Panc1 (cell line): ENCODE measurements around the gene ZDHHC1. TPM values are rescaled to one million over a fixed set of nuclear protein-coding genes. Genes with fewer than 3 reads are reported as not detected.

Experiments
- ATAC-seq: fragments of 200-7000 bp; cut with Tn5 transposase; 2 replicates; pipeline ENCODE4 v1.9.1; 2020; ENCODE audit warnings: mild to moderate bottlenecking, moderate library complexity
- Bru-seq: library from RNA; stranded (reverse); fragments of 400-500 nt; gene quantifications from one replicate; lab custom pipeline; 2021; lab: Mats Ljungman, UMichigan
- BruChase-seq, 2 experiments: library from RNA; stranded (reverse); fragments of 400-500 nt; gene quantifications; one replicate each; lab custom pipeline; 2021; lab: Mats Ljungman, UMichigan
- BruUV-seq: library from RNA; stranded (reverse); fragments of 400-500 nt; replicated peaks from 2 replicates; lab custom pipeline; 2021; lab: Mats Ljungman, UMichigan
- CTCF ChIA-PET: fragments of 300-600 bp; sonication (Branson Sonifier 250); formaldehyde crosslinking; loops from one replicate; lab custom pipeline; 2022; ENCODE audit warnings: antibody characterized with exemption; lab: Charles Lee
- POLR2A ChIA-PET: fragments of 300-600 bp; sonication (Branson Sonifier 250); formaldehyde crosslinking; loops from one replicate; lab custom pipeline; 2022; ENCODE audit warnings: antibody characterized with exemption; lab: Charles Lee
- DNase-seq: peaks from one replicate; pipeline ENCODE4 v3.0.0-alpha.2; 2010; ENCODE audit warnings: low read depth, low spot score
- H3K27ac ChIP-seq: 2 replicates; pipeline ENCODE4 v1.5.1; 2011; ENCODE audit warnings: mild to moderate bottlenecking, low read length, inconsistent platforms
- H3K27me3 ChIP-seq: fragments of 200-500 bp; sonication (Bioruptor generic); 2 replicates; pipeline ENCODE4 v1.6.0; 2014; ENCODE audit warnings: low read length, inconsistent platforms; ENCODE audit not compliant: control insufficient read depth, insufficient read depth
- H3K36me3 ChIP-seq: fragments of 200-500 bp; sonication (Bioruptor generic); 2 replicates; pipeline ENCODE4 v1.5.1; 2014; ENCODE audit warnings: inconsistent platforms, mild to moderate bottlenecking, low read length, moderate library complexity; ENCODE audit not compliant: control insufficient read depth, insufficient read depth
- H3K4me1 ChIP-seq: 2 replicates; pipeline ENCODE4 v1.5.1; 2011; ENCODE audit warnings: inconsistent platforms, mild to moderate bottlenecking, low read length, moderate library complexity; ENCODE audit not compliant: control insufficient read depth, insufficient read depth
- H3K4me3 ChIP-seq, 2 experiments: 2 replicates each; pipeline ENCODE4 v1.5.1; 2011 to 2012; ENCODE audit warnings: low read depth in 2 of 2, low read length in 2 of 2, mild to moderate bottlenecking in 2 of 2, inconsistent platforms in 1 of 2, moderate library complexity in 1 of 2
- H3K9me3 ChIP-seq: fragments of 200-500 bp; sonication (Bioruptor generic); 2 replicates; pipeline ENCODE4 v1.5.1; 2014; ENCODE audit warnings: low read depth, mild to moderate bottlenecking, inconsistent platforms, low read length, moderate library complexity; ENCODE audit not compliant: control insufficient read depth, insufficient read depth
- CTCF ChIP-seq: fragments of 450-650 bp; IDR thresholded peaks from 2 replicates; pipeline ENCODE4 v1.5.1; 2017; ENCODE audit warnings: mild to moderate bottlenecking
- POLR2AphosphoS5 ChIP-seq: IDR thresholded peaks from 2 replicates; pipeline ENCODE4 v1.6.1; 2012; ENCODE audit warnings: mild to moderate bottlenecking, low read depth, low read length, moderate library complexity
- REST ChIP-seq, 2 experiments: IDR thresholded peaks; 2 replicates each; pipeline ENCODE4 v1.6.1; 2011 to 2012; ENCODE audit warnings: low read depth in 2 of 2, control low read depth in 1 of 2, low read length in 1 of 2, mild to moderate bottlenecking in 1 of 2, moderate library complexity in 1 of 2; ENCODE audit not compliant: insufficient read depth in 1 of 2
- SIN3A ChIP-seq: IDR thresholded peaks from 2 replicates; pipeline ENCODE4 v1.6.1; 2012; ENCODE audit warnings: low read depth, mild to moderate bottlenecking, low read length, moderate library complexity, borderline replicate concordance; ENCODE audit not compliant: insufficient read depth
- TCF7L2 ChIP-seq: IDR thresholded peaks from 2 replicates; pipeline ENCODE4 v1.6.1; 2011; ENCODE audit warnings: mild to moderate bottlenecking, low read depth, low read length, inconsistent platforms
- in situ Hi-C: cut with HindIII; loops from 2 replicates; pipeline ENCODE4 v1.10.0; 2016; ENCODE audit warnings: low sequenced_read_pairs, low pct_unique_long_range_greater_than_20kb
- intact Hi-C: fragments of 100-400 bp; cut with micrococcal nuclease; formaldehyde crosslinking; loops from one replicate; pipeline ENCODE4 v1.10.0; 2022; ENCODE audit not compliant: unreplicated experiment
- long read RNA-seq: library from polyadenylated mRNA; unstranded; transcript quantifications from one replicate; pipeline ENCODE4 v2.0.0, GENCODE V29; 2021; ENCODE audit not compliant: unreplicated experiment
- polyA plus RNA-seq: library from polyadenylated mRNA; unstranded; fragments of >200 nt; gene quantifications from one replicate; pipeline ENCODE4 v1.2.1, GENCODE V29; 2012; ENCODE audit warnings: missing spikeins; ENCODE audit not compliant: insufficient read length
- total RNA-seq: library from RNA; stranded (reverse); gene quantifications from one replicate; pipeline ENCODE4 v1.2.1, GENCODE V29; 2021; ENCODE audit not compliant: unreplicated experiment

Gene ZDHHC1, protein sequence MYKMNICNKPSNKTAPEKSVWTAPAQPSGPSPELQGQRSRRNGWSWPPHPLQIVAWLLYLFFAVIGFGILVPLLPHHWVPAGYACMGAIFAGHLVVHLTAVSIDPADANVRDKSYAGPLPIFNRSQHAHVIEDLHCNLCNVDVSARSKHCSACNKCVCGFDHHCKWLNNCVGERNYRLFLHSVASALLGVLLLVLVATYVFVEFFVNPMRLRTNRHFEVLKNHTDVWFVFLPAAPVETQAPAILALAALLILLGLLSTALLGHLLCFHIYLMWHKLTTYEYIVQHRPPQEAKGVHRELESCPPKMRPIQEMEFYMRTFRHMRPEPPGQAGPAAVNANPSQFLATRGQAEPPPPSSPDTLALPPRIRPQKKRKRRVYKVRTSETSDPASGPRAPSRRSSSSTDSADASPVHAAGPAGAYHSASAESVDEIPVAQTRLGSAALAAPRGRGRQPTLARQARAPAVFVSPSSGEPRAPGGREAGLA
- total RNA-seq (7.8 TPM), Bru-seq, nascent RNA (percentile 54 among the genes with signal in this experiment), BruChase-seq, experiment 1, labeled RNA remaining after a 2-hour chase (percentile 67 among the genes with signal in this experiment), BruChase-seq, experiment 2, labeled RNA remaining after a 6-hour chase (percentile 61 among the genes with signal in this experiment)
- 10.4 TPM for polyA plus RNA-seq
- long read RNA-seq, partial matches to known transcripts, result 5 of 14 reads
- long read RNA-seq, other reads (novel, unspliced or antisense), result 5 of 14 reads

DNA sequence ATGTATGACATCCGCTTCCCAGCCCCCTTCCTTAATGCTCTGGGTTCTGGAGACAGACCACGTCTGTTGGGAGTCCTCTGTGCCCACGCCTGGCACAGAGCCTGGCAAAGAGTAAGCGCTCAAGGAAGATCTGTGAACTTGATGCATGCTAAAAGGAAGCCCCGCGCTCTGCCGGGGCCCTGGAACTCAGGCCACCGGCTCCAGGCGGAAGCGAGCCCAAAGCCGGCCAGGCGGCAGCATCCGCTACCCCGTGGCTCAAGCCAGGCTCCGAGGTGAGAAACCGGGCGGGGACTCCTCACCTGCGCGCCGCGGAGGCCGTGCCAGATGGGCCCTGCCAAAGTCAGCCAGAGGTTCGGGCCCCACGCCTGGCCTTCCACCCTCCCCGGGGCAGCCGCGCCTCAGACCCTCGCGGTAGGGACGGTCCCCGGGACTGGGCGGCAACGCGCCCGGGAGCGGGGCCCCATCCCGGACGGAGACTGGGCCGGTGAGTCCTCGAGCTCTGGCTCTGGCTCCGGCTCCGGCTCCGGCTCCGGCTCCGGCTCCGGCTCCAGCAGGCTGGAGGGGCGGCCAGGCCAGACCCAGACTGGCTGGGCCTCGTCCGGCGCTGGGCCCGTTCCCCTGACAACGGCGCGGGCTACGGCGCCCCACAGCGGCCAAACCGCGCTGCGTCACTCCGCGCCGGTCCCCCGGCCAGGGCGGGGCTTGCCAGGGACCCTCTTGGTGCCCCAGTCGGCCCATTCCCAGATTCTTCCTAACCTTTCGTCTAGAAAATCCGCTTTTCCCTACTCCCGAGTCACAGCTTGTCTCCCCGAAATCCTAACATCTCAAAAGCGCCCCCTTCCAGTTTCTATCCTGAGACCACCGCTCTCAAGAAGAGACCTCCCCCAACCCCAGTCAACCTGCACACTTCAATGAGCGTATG lies at the start of gene ZDHHC1:
Gene ZDHHC1, minus strand, starts transcription at position 606 of the 922 bp plus-strand sequence. CDS start 8,702 bp downstream, outside the sequence.
- no peak for TF ChIP-seq POLR2AphosphoS5
- TF ChIP-seq TCF7L2, result no peak
- TF ChIP-seq CTCF, result peak; percentile 82
- TF ChIP-seq REST (IDR thresholded peaks at IDR 0.05; ENCODE audit: insufficient read depth in 1 of 2, low read depth in 2 of 2, low read length in 1 of 2), result no peak
- peak; percentile 78; the same call in 1 of the 2 replicates for TF ChIP-seq SIN3A
- ChIA-PET POLR2A (no interaction called here), CTCF (no interaction called here)
- Histone ChIP-seq H3K27ac (peak within 1 kb of the TSS; percentile 69), H3K27me3 (no peaks in the 10 kb centered on the region), H3K4me3 (peak within 1 kb of the TSS; percentile 51 to 74), H3K4me1 (no peaks in the 10 kb centered on the region), H3K36me3 (no peaks in the 10 kb centered on the region), H3K9me3 (no peaks in the 10 kb centered on the region)
- in situ Hi-C loops, result no loop called here
- ATAC-seq (peak; percentile 95), DNase-seq (no peak)
- intact Hi-C loops, result no loop called here
- no TSS peak for BruUV-seq

GRCh38 chr16:67464565-67464964 lies 48.3 kb upstream of the ZDHHC1 start:
- in situ Hi-C loops (no loop called here), intact Hi-C loops (loop anchor here (2.0 kb wide), 1 partner anchor 36 kb away; no protein-coding TSS in a partner anchor)
- CTCF ChIA-PET, result no interaction called here
- no TSS peak for BruUV-seq
- H3K27me3 ChIP-seq, result no peaks in the 10 kb centered on the region
- DNase-seq (no peak), ATAC-seq (no peak)
- no peak overlapping the region for H3K27ac ChIP-seq
- H3K4me1 ChIP-seq, result no peaks in the 10 kb centered on the region
- POLR2A ChIA-PET, result no interaction called here
- H3K9me3 ChIP-seq, result no peaks in the 10 kb centered on the region
- H3K4me3 ChIP-seq, result no peak overlapping the region
- no peaks in the 10 kb centered on the region for H3K36me3 ChIP-seq
- TF ChIP-seq SIN3A, result no peak
- TF ChIP-seq REST (IDR thresholded peaks at IDR 0.05; ENCODE audit: insufficient read depth in 1 of 2, low read depth in 2 of 2, low read length in 1 of 2), result no peak
- no peak for TF ChIP-seq TCF7L2
- TF ChIP-seq POLR2AphosphoS5, result no peak
- no peak for TF ChIP-seq CTCF
